Measurements from ENCODE around the gene CEP70.
"Not testable (repeated sequence)": the region's sequence is repeated elsewhere in the genome, so short reads cannot be mapped to it uniquely, and the experiment has no call there.

CEP70 gene

GRCh38 chr3:138459619-138460535 is 134.2 kb downstream of the CEP70 start:
- no peak for DNase-seq (ENCODE audit: low read depth, low spot score)

GRCh38 chr3:138458774-138459499 is 135.1 kb downstream of the CEP70 start:
- H3K4me3 ChIP-seq (ENCODE audit: low read length), result no peak overlapping the region
- DNase-seq (ENCODE audit: low read depth, low spot score), result no peak

More at GRCh38 chr3:138459619-138460535, 134.2 kb downstream of the CEP70 start:
- H3K4me3 ChIP-seq (ENCODE audit: low read length), result no peak overlapping the region

GRCh38 chr3:138457863-138458735 is 136.0 kb downstream of the CEP70 start:
- H3K4me3 ChIP-seq (ENCODE audit: low read length), result no peak overlapping the region
- DNase-seq (ENCODE audit: low read depth, low spot score), result no peak

GRCh38 chr3:138456961-138457862 is 136.8 kb downstream of the CEP70 start:
- no peak for DNase-seq (ENCODE audit: low read depth, low spot score)
- H3K4me3 ChIP-seq (ENCODE audit: low read length), result no peak overlapping the region

GRCh38 chr3:138455801-138456716 is 138.0 kb downstream of the CEP70 start:
- no peak for DNase-seq (ENCODE audit: low read depth, low spot score)
- H3K4me3 ChIP-seq (ENCODE audit: low read length), result no peak overlapping the region

GRCh38 chr3:138453940-138454339 is 140.1 kb downstream of the CEP70 start:
- DNase-seq (ENCODE audit: low read depth, low spot score); H3K4me3 ChIP-seq (ENCODE audit: low read length): not testable (repeated sequence)

GRCh38 chr3:138452436-138452835 is 141.6 kb downstream of the CEP70 start:
- no peak overlapping the region for H3K4me3 ChIP-seq (ENCODE audit: low read length)
- no peak for DNase-seq (ENCODE audit: low read depth, low spot score)

GRCh38 chr3:138451595-138452162 is 142.4 kb downstream of the CEP70 start:
- no peak for DNase-seq (ENCODE audit: low read depth, low spot score)
- H3K4me3 ChIP-seq (ENCODE audit: low read length), result no peak overlapping the region

- DNase-seq (ENCODE audit: low read depth, low spot score), result no peak
- H3K4me3 ChIP-seq (ENCODE audit: low read length), result no peak overlapping the region
Observed at GRCh38 chr3:138450704-138451424, 143.2 kb downstream of the CEP70 start.

- no peak for DNase-seq (ENCODE audit: low read depth, low spot score)
- no peak overlapping the region for H3K4me3 ChIP-seq (ENCODE audit: low read length)
Observed at GRCh38 chr3:138450181-138450580, 143.9 kb downstream of the CEP70 start.

GRCh38 chr3:138449490-138449889 is 144.6 kb downstream of the CEP70 start:
- no peak for DNase-seq (ENCODE audit: low read depth, low spot score)

GRCh38 chr3:138448631-138449030 is 145.4 kb downstream of the CEP70 start:
- no peak for DNase-seq (ENCODE audit: low read depth, low spot score)
- no peak overlapping the region for H3K4me3 ChIP-seq (ENCODE audit: low read length)

More at GRCh38 chr3:138449490-138449889, 144.6 kb downstream of the CEP70 start:
- no peak overlapping the region for H3K4me3 ChIP-seq (ENCODE audit: low read length)

- no peak overlapping the region for H3K4me3 ChIP-seq (ENCODE audit: low read length)
- no peak for DNase-seq (ENCODE audit: low read depth, low spot score)
Observed at GRCh38 chr3:138445654-138446053, 148.4 kb downstream of the CEP70 start.

GRCh38 chr3:138445236-138445635 is 148.8 kb downstream of the CEP70 start:
- DNase-seq (ENCODE audit: low read depth, low spot score), result no peak
- H3K4me3 ChIP-seq (ENCODE audit: low read length), result no peak overlapping the region
